Measurements from ENCODE around the gene EPN1.
"Not testable (repeated sequence)": the region's sequence is repeated elsewhere in the genome, so short reads cannot be mapped to it uniquely, and the experiment has no call there.

Gene EPN1

GRCh38 chr19:55720214-55720746 lies 45.3 kb downstream of the EPN1 start:
- no peak for DNase-seq (ENCODE audit: low read depth, low spot score)

GRCh38 chr19:55720801-55721200 lies 45.8 kb downstream of the EPN1 start:
- no peak for DNase-seq (ENCODE audit: low read depth, low spot score)

- no peak for DNase-seq (ENCODE audit: low read depth, low spot score)
These were observed 48.5 kb downstream of the EPN1 start for GRCh38 chr19:55723491-55723890.

DNA sequence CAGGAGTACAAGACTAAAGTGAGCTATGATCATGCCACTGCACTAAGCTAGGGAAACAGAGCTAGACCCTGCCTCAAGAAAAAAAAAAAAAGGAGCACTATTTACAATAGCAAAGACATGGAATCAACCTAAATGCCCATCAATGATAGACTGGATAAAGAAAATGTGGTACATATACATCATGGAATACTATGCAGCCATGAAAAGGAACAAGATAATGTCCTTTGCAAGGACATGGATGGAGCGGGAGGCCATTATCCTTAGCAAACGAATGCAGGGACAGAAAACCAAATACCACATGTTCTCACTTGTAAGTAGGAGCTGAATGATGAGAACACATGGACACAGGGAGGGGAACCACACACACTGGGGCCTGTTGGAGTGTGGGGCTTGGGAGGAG lies 55.4 kb downstream of the EPN1 start:
- DNase-seq (ENCODE audit: low read depth, low spot score) = not testable (repeated sequence)

GRCh38 chr19:55738302-55738701 lies 63.3 kb downstream of the EPN1 start, which contains the start of gene NLRP9:
TSS of gene NLRP9 (minus strand) at chr19:55738402. CDS start at chr19:55738374, 28 bp downstream.
- DNase-seq (ENCODE audit: low read depth, low spot score) = no peak

DNA sequence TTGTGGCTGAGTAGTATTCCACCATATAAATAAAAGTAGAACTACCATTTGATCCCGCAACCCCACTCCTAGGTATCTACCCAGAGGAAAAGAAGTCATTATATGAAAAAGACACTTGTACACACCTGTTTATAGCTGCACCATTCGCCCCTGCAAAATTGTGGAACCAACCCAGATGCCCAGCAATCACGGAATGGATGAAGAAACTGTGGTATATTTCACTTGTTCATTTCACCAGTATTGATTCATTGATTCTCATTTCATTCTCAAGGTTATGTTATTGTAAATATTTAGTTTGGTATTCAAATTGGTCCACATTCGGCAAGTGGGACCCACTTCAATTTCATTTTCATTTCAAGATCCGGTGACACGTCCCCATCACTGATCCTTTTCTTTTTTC lies 75.7 kb downstream of the EPN1 start:
- DNase-seq (ENCODE audit: low read depth, low spot score) = no peak

GRCh38 chr19:55753401-55753800 lies 78.4 kb downstream of the EPN1 start:
- no peak for DNase-seq (ENCODE audit: low read depth, low spot score)

DNA sequence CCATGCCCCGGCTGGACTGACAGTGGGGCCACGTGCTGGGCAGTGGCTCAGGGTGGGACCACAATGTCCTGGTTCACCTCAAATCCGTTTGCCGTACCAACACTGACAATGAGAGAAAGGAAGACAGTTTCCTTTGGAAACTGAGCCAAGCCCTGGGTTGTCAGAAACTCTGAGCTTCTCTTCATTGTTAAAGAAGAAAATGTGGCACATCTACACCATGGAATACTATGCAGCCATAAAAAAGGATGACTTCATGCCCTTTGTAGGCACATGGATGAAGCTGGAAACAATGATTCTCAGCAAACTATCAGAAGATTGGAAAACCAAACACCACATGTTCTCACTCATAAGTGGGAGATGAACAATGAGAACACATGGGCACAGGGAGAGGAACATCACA lies 81.8 kb downstream of the EPN1 start:
- DNase-seq (ENCODE audit: low read depth, low spot score) = not testable (repeated sequence)

GRCh38 chr19:55758797-55759196 lies 83.8 kb downstream of the EPN1 start, which contains the start of gene RFPL4A:
TSS of gene RFPL4A (plus strand) at chr19:55759097. CDS start at chr19:55761801, 2,704 bp downstream.
- not testable (repeated sequence) for DNase-seq (ENCODE audit: low read depth, low spot score)
